KMS-11 (cell line): ENCODE results near the gene UBE2D1.

Experiments used
- H2AFZ ChIP-seq: fragments of 200-600 bp; sonication (generic); 2 replicates; pipeline ENCODE4 v1.6.1; 2016; ENCODE audit warnings: antibody characterized with exemption, mixed run types, low read depth
- H3K27ac ChIP-seq: fragments of 200-600 bp; sonication (generic); 2 replicates; pipeline ENCODE4 v1.6.1; 2016; ENCODE audit warnings: mild to moderate bottlenecking, mixed run types
- H3K27me3 ChIP-seq: fragments of 200-600 bp; sonication (generic); 2 replicates; pipeline ENCODE4 v1.6.1; 2017; ENCODE audit warnings: mild to moderate bottlenecking, low read depth, mixed run types, moderate library complexity; ENCODE audit not compliant: insufficient read depth
- H3K36me3 ChIP-seq: fragments of 200-600 bp; sonication (generic); 2 replicates; pipeline ENCODE4 v1.6.1; 2017; ENCODE audit warnings: mild to moderate bottlenecking, mixed run types; ENCODE audit not compliant: insufficient read depth
- H3K4me1 ChIP-seq: fragments of 200-600 bp; sonication (generic); 2 replicates; pipeline ENCODE4 v1.6.1; 2016; ENCODE audit warnings: mild to moderate bottlenecking, low read depth, mixed run types; ENCODE audit not compliant: poor library complexity, severe bottlenecking
- H3K4me2 ChIP-seq: fragments of 200-600 bp; sonication (generic); 2 replicates; pipeline ENCODE4 v1.7.0; 2016; ENCODE audit warnings: mild to moderate bottlenecking, mixed run types
- H3K4me3 ChIP-seq: fragments of 200-600 bp; sonication (generic); IDR thresholded peaks from 2 replicates; pipeline ENCODE4 v1.6.1; 2017; ENCODE audit warnings: low read depth, low read length, mixed read lengths; ENCODE audit not compliant: insufficient read depth
- H3K79me2 ChIP-seq: fragments of 200-600 bp; sonication (generic); 2 replicates; pipeline ENCODE4 v1.6.1; 2016; ENCODE audit warnings: low read depth, mixed run types; ENCODE audit not compliant: insufficient read depth
- H3K9ac ChIP-seq: fragments of 200-600 bp; sonication (generic); 2 replicates; pipeline ENCODE4 v1.6.1; 2016; ENCODE audit warnings: mild to moderate bottlenecking, mixed run types
- H4K20me1 ChIP-seq: fragments of 200-600 bp; sonication (generic); 2 replicates; pipeline ENCODE4 v1.6.1; 2016; ENCODE audit warnings: mild to moderate bottlenecking, mixed run types; ENCODE audit not compliant: insufficient read depth
- TF ChIP-seq, protein P1 (sequence below): fragments of 200-600 bp; sonication (generic); conservative IDR thresholded peaks from 2 replicates; pipeline ENCODE4 v1.6.1; 2017; ENCODE audit warnings: low read depth, mild to moderate bottlenecking, antibody characterized with exemption, low read length, moderate library complexity, mixed read lengths

UBE2D1 gene

DNA sequence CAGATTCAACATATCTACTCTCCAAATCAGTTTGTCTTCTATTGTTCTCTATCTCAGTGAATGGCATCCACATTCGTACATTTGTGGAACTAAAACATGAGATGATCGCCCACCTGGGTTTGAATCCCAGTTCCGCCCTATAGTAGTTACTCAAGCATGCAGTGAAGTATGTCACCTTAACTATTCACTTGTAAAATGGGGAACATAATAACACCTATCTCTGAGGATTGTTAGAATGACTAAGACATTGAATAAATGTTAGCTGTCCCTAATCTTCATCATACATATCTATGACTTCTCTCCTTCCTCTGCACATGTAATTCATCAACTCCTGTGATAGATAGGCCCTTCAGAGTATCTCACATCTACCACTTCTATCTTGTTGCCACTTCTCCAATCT lies 24.7 kb downstream of the UBE2D1 start:
- H3K4me2 ChIP-seq, result no peak overlapping the region
- no peaks in the 10 kb centered on the region for H3K4me1 ChIP-seq
- H3K36me3 ChIP-seq, result no peaks in the 10 kb centered on the region
- H3K27ac ChIP-seq, result no peak overlapping the region
- H3K79me2 ChIP-seq, result no peaks in the 10 kb centered on the region
- no peaks in the 10 kb centered on the region for H4K20me1 ChIP-seq
- H2AFZ ChIP-seq, result no peak overlapping the region
- H3K9ac ChIP-seq, result no peak overlapping the region
- H3K27me3 ChIP-seq, result no peaks in the 10 kb centered on the region
- TF ChIP-seq, protein P1, sequence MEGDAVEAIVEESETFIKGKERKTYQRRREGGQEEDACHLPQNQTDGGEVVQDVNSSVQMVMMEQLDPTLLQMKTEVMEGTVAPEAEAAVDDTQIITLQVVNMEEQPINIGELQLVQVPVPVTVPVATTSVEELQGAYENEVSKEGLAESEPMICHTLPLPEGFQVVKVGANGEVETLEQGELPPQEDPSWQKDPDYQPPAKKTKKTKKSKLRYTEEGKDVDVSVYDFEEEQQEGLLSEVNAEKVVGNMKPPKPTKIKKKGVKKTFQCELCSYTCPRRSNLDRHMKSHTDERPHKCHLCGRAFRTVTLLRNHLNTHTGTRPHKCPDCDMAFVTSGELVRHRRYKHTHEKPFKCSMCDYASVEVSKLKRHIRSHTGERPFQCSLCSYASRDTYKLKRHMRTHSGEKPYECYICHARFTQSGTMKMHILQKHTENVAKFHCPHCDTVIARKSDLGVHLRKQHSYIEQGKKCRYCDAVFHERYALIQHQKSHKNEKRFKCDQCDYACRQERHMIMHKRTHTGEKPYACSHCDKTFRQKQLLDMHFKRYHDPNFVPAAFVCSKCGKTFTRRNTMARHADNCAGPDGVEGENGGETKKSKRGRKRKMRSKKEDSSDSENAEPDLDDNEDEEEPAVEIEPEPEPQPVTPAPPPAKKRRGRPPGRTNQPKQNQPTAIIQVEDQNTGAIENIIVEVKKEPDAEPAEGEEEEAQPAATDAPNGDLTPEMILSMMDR, result no peak
- H3K4me3 ChIP-seq, result no peak overlapping the region

DNA sequence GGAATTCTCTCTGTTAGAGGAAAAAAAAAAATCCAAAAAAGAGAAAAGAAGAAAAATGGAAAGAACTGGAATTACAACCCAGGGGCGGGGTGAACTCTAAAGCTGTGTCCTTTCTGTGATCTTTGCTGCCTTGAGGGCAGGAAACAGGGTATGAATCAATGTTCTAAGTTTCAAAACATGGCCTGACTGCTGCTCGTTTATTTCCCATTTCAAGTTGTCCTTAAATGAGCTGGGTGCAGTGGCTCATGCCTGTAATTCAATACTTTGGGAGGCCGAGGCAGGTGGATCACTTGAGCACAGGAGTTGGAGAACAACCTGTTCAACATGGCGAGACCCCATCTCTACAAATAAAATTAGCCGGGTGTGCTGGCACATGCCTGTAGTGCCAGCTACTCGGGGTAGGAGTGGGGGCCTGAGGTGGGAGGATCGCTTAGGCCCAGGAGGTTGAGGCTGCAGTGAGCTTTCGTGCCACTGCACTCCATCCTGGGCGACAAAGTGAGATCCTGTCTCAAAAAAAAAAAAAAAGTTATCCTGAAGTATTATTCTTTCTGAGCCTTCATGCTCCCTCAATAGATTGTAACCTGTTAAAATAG lies 25.7 kb downstream of the UBE2D1 start:
- H3K4me2 ChIP-seq, result no peak overlapping the region

DNA sequence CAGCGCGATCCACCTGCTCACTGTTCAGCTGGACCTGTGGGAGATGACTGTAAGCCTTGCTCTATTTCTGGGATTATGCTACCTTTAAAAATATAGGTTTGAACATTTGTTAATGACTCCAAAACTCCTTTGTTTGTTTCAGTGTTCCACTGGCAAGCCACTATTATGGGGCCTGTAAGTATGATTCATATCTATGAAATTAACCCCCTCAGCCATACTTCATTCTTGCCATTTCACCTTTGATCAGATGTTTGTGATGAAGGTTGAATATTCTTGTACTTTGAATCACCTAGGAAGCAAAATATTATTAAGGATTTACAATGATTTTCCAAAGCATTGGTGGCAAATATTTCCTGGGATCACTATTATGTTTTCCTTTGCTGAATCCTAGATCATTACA lies 26.5 kb downstream of the UBE2D1 start:
- no peak overlapping the region for H3K4me2 ChIP-seq
- H3K4me1 ChIP-seq, result no peaks in the 10 kb centered on the region
- no peaks in the 10 kb centered on the region for H3K79me2 ChIP-seq
- no peaks in the 10 kb centered on the region for H3K36me3 ChIP-seq
- H2AFZ ChIP-seq, result no peak overlapping the region
- no peak overlapping the region for H3K27ac ChIP-seq
- no peaks in the 10 kb centered on the region for H4K20me1 ChIP-seq
- no peak overlapping the region for H3K4me3 ChIP-seq
- no peak overlapping the region for H3K9ac ChIP-seq
- TF ChIP-seq, protein P1, result no peak
- no peaks in the 10 kb centered on the region for H3K27me3 ChIP-seq

More for the DNA sequence above, 25.7 kb downstream of the UBE2D1 start:
- no peak overlapping the region for H3K9ac ChIP-seq
- no peaks in the 10 kb centered on the region for H3K4me1 ChIP-seq
- H3K27me3 ChIP-seq, result no peaks in the 10 kb centered on the region
- no peaks in the 10 kb centered on the region for H3K79me2 ChIP-seq
- no peak overlapping the region for H3K4me3 ChIP-seq
- no peaks in the 10 kb centered on the region for H3K36me3 ChIP-seq
- H2AFZ ChIP-seq, result no peak overlapping the region
- no peaks in the 10 kb centered on the region for H4K20me1 ChIP-seq
- TF ChIP-seq, protein P1, result no peak
- H3K27ac ChIP-seq, result no peak overlapping the region

DNA sequence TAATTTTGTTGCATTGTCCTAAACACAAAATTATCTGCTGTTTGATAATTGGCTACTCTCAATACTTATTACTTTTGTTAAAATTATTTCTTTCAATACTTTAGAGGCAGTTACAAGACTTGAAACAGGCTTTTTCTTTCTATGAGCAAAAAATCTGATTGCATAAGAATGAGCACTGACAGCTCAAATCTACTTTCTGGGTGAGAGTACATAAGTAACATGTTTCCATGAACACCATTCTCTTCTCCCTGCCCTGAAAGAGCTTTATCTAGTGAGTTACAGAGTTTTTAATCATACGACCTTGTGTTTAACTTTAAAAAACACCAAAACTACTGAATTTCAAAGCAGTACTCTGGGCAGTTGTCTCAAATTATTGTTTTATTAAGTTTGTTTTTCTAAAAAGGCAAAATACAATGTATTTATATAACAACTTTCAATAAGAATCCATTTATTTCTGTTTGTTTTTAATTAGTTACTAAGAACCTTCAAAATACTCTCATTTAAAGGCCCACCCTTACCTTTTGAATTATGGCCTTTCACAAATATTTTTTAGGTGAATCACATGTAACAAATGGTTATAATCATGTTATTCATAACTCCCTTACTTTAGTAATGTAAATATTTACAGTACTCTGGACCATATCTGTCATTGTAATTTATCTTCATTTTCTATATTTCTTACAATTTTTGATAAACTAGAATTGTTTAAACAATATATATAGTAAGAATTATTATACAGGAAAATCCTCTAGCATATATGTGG lies 27.4 kb downstream of the UBE2D1 start:
- no peaks in the 10 kb centered on the region for H3K36me3 ChIP-seq
- H3K27ac ChIP-seq, result no peak overlapping the region
- H3K79me2 ChIP-seq, result no peaks in the 10 kb centered on the region
- no peak overlapping the region for H2AFZ ChIP-seq
- no peaks in the 10 kb centered on the region for H3K27me3 ChIP-seq
- no peak overlapping the region for H3K9ac ChIP-seq
- TF ChIP-seq, protein P1, result no peak
- H4K20me1 ChIP-seq, result no peaks in the 10 kb centered on the region
- H3K4me3 ChIP-seq, result no peak overlapping the region
- no peak overlapping the region for H3K4me2 ChIP-seq
- H3K4me1 ChIP-seq, result no peaks in the 10 kb centered on the region
